GM12875 (cell line): ENCODE measurements around the gene SEPTIN11.
"Not testable (repeated sequence)": the region's sequence is repeated elsewhere in the genome, so short reads cannot be mapped to it uniquely, and the experiment has no call there.

Source experiments
- H3K4me3 ChIP-seq: one replicate; pipeline ENCODE4 v1.5.1; 2011; ENCODE audit warnings: low read depth, low read length, control low read depth
- TF ChIP-seq, protein P1 (sequence below): IDR thresholded peaks from 2 replicates; pipeline ENCODE4 v1.5.1; 2011; ENCODE audit warnings: low read depth, mild to moderate bottlenecking, control low read depth, inconsistent platforms, low read length, moderate library complexity, borderline replicate concordance; ENCODE audit not compliant: insufficient read depth

SEPTIN11 gene

GRCh38 chr4:76958891-76959290, 9.3 kb downstream of the SEPTIN11 start:
- TF ChIP-seq, protein P1, sequence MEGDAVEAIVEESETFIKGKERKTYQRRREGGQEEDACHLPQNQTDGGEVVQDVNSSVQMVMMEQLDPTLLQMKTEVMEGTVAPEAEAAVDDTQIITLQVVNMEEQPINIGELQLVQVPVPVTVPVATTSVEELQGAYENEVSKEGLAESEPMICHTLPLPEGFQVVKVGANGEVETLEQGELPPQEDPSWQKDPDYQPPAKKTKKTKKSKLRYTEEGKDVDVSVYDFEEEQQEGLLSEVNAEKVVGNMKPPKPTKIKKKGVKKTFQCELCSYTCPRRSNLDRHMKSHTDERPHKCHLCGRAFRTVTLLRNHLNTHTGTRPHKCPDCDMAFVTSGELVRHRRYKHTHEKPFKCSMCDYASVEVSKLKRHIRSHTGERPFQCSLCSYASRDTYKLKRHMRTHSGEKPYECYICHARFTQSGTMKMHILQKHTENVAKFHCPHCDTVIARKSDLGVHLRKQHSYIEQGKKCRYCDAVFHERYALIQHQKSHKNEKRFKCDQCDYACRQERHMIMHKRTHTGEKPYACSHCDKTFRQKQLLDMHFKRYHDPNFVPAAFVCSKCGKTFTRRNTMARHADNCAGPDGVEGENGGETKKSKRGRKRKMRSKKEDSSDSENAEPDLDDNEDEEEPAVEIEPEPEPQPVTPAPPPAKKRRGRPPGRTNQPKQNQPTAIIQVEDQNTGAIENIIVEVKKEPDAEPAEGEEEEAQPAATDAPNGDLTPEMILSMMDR = no peak
- H3K4me3 ChIP-seq = no peak overlapping the region

- TF ChIP-seq, protein P1 = no peak
- no peak overlapping the region for H3K4me3 ChIP-seq
These were observed 10.5 kb downstream of the SEPTIN11 start for GRCh38 chr4:76960014-76960413.

- TF ChIP-seq, protein P1 = no peak
- H3K4me3 ChIP-seq = no peak overlapping the region
These were observed 13.0 kb downstream of the SEPTIN11 start for GRCh38 chr4:76962406-76963130.

DNA sequence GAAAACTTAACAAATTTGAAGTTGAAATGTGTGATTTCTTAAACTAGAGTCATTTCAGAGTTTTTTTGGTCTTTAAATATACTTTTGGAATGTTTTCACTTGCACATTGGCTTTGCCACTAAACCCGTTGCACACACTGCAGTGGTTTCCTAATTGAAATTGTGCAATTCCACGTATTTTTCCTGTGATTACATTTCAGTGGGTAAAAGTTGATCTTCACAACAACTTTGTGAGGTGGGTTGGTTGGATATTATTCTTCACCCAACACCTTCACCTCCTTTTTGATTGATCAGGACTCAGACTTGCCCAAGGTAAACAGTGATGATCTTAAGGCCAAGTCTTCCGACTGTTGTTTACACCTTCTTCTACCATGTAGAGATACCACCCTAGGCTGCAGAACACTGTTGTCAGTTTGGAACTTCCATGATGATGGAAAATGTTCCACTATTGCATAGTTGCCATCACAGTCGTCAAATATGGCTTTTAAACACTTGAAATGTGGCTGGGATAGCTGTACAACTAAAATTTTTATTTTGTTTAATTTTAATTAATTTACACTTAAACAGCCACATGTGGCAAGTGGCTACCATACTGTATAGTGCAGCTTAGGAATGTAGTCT, 13.7 kb downstream of the SEPTIN11 start:
- TF ChIP-seq, protein P1 = no peak

DNA sequence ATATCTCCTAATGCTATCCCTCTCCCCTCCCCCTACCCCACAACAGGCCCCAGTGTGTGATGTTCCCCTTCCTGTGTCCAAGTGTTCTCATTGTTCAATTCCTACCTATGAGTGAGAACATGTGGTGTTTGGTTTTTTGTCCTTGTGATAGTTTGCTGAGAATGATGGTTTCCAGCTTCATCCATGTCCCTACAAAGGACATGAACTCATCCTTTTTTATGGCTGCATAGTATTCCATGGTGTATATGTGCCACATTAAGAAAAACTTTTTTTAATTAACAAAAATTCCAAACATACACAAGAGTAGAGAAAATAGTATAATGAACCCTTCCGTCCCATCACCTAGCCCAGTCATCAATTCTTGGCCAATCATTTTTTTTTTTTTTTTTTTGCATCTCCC, 14.4 kb downstream of the SEPTIN11 start:
- H3K4me3 ChIP-seq = not testable (repeated sequence)

More for the DNA sequence above, 13.7 kb downstream of the SEPTIN11 start:
- no peak overlapping the region for H3K4me3 ChIP-seq

DNA sequence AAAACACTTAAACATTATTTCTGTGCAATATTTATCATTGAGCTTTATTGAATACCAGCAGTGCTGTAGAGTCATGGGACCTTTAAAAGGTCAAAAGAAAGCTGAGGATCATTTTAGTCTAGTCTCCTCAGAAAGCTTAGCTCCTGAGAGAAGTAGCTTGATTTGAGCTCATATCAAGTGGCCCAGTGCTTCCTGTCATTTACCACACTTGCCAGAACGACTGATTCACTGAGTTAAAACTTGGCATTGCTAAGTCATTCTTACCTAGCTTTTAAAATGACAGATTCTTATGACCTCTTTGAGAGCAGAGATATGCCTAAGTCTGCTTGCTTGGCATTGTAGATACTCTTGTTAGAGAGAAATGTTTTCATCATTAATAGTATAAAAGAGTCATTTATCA, 15.2 kb downstream of the SEPTIN11 start:
- no peak overlapping the region for H3K4me3 ChIP-seq
- TF ChIP-seq, protein P1 = no peak

GRCh38 chr4:76965866-76966579, 16.5 kb downstream of the SEPTIN11 start:
- TF ChIP-seq, protein P1 = no peak
- H3K4me3 ChIP-seq = no peak overlapping the region
